NCI-H1417 treated with DMSO at 0.1 percent for 48 hours (cell line): ENCODE data around the gene MRNIP.
"Not testable (repeated sequence)": the region's sequence is repeated elsewhere in the genome, so short reads cannot be mapped to it uniquely, and the experiment has no call there.

ENCODE experiments used
- DNase-seq: peaks from one replicate; lab custom pipeline; 2025; lab: John Stamatoyannopoulos, UW

MRNIP gene

DNA sequence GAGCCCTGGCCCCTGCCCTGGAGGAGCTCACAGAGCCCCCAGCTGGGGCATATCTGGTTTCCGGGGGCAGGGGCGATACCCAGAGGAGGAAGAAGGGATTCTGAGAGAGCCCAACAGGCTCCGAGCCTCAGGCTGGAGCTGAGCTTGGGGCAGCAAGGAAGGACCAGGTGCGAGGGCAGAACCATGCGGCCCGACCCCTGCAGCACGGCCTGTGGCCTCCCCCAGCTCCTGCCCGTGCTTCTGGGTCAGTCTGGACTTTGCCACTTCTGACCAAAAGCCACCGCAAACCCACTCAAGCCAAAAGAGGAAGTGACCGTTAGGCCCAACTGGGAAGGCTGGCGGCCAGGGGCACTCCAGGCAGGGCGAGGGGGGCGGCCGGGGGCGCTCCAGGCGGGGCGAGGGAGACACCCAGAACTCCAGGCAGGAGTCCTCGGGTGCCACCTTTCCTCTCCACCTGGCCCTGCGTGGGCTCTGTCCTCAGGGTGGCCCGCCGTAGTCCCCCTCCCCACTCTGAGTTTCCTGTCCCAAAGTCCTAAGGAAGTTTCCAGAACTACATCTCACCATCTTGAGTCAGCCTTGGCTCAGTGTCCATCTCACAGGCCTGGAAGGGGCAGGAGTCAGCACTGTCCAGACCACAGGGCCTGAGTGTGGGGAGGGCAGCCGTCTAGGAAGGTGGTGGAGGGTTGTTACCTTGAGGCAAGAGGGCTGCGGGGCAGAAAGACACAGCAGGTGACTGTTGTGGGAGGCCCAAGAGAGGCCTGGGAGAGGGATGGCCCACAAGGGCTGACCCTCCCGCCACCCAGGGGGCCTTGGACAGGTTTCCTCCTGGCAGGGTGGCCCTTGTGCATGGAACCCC lies 65.8 kb downstream of the MRNIP start:
- DNase-seq = no peak

DNA sequence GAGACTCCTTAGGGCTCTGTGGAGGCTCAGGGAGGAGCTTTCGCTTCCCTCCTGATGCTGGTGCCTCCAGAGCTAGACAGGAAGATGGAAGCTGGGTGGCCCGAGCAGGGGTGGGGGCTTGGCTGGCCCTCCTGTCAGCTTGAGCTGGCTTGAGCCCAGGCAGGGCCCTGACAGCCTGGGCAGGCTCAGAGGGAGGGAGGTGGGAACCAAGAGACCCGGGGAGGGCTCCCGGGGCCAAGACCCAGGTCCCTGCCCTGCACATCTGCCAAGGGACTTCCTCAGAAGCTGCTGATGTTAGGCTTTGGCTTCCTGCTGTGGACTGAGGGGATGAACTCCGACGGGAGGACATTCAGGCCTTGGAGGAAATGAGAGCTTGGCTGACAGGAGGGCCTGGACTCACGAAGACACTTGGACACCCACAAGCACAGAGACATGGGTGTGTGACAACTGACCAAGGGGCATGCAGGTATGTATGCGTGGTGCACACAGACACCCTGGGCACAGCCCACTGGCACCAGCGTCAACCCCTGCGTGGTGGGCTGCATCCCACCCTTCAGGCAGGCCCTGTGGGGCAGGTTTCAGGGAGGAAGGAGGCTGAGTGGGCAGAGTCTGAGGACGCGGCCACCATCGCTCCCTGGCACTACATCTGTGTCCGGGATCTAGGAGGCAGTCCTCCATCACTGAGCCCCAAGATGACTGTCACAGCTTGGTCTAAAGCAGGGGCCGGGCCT lies 66.6 kb downstream of the MRNIP start:
- DNase-seq = no peak

DNA sequence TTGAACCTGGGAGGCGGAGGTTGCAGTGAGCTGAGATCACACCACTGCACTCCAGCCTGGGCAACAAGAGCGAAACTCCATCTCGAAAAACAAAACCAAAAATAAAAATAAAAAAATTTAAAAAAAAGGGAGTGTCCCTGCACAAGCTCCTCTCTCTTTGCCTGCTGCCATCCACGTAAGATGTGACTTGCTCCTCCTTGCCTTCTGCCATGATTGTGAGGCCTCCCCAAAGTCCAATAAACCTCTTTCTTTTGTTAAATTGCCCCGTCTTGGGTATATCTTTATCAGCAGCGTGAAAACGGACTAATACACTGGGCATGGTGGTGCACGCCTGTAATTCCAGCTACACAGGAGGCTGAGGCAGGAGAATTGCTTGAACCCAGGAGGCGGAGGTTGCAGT lies 69.3 kb downstream of the MRNIP start:
- not testable (repeated sequence) for DNase-seq

DNA sequence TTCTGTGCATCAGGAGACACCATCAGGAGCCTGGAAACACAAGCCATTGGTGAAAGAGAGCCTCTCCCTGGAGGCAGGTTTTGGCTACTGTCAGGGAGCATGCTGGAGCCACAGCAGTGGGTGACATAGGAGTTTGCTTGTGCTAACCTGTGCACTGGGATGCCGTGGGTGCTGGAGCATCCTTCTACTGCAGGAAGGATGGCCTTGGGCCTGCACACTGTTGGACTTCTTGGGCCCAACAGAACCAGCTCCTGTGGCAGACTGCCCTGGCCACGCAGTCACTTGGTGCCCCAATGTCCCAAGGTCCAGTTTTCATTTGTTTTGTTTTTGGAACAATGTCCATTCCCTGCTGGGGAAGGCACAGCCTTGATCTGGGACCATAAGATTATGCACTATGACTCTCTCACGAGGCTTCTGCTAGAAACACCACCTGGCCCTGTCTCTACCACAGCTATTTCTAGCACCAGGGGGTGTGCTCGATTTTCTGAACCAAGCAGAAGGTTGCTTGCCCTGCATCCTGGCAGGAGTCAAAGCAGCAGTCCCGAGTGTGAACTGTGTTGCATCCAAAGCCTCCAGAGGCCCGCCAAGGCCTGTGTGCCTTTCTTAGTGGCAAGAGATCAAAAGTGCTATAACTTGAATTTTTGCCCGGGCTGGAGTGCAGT lies 70.3 kb downstream of the MRNIP start:
- no peak for DNase-seq
